Spleen (tissue), 11 donors: ENCODE measurements around the gene RAC2. TPM values are rescaled to one million over a fixed set of nuclear protein-coding genes. Genes with fewer than 3 reads are reported as not detected.

Source experiments
- DNase-seq: peaks from one replicate; pipeline ENCODE4 v3.0.0-alpha.2; 2020
- H3K27ac ChIP-seq, 8 donors: fragments of 200-600 bp; sonication (generic) in 7 of 8; 1 replicate in 4 of 8; 2 replicates in 4 of 8; pipeline versions ENCODE4 v1.5.0 to v1.8.0; 2016 to 2021; ENCODE audit warnings: inconsistent platforms in 4 of 8, mild to moderate bottlenecking in 4 of 8, moderate library complexity in 1 of 8
- H3K27me3 ChIP-seq, 7 donors: fragments of 200-600 bp; sonication (generic) in 6 of 7; replicated peaks in 1 of 7; 1 replicate in 4 of 7; 2 replicates in 3 of 7; pipeline versions ENCODE4 v1.5.0 to v1.8.0; 2016 to 2021; ENCODE audit warnings: inconsistent platforms in 3 of 7, mild to moderate bottlenecking in 1 of 7
- H3K36me3 ChIP-seq, 6 donors: fragments of 200-600 bp; sonication (generic) in 5 of 6; 1 replicate in 4 of 6; 2 replicates in 2 of 6; pipeline versions ENCODE4 v1.5.0 to v1.8.0; 2016 to 2021; ENCODE audit warnings: inconsistent platforms in 2 of 6
- H3K4me1 ChIP-seq, 6 donors: fragments of 200-600 bp; sonication (generic) in 5 of 6; 1 replicate in 3 of 6; 2 replicates in 3 of 6; pipeline versions ENCODE4 v1.5.0 to v1.8.0; 2016 to 2021; ENCODE audit warnings: inconsistent platforms in 3 of 6
- H3K4me3 ChIP-seq, 8 donors: fragments of 200-600 bp; sonication (generic) in 7 of 8; 1 replicate in 4 of 8; 2 replicates in 4 of 8; pipeline versions ENCODE4 v1.5.0 to v1.8.0; 2016 to 2021; ENCODE audit warnings: inconsistent platforms in 4 of 8, mild to moderate bottlenecking in 4 of 8, moderate library complexity in 2 of 8
- H3K9me3 ChIP-seq, 8 donors: fragments of 200-600 bp; sonication (generic) in 7 of 8; 1 replicate in 4 of 8; 2 replicates in 4 of 8; pipeline versions ENCODE4 v1.5.0 to v1.8.0; 2016 to 2021; ENCODE audit warnings: inconsistent platforms in 4 of 8
- CTCF ChIP-seq, 11 experiments: fragments of 200-600 bp in 7 of 11; fragments of 450-650 bp in 4 of 11; sonication (generic) in 4 of 11; IDR thresholded peaks in 8 of 11; conservative IDR thresholded peaks in 3 of 11; 1 replicate in 7 of 11; 2 replicates in 4 of 11; pipeline versions ENCODE4 v1.4.0 to v1.8.0; 2016 to 2021; ENCODE audit warnings: antibody characterized with exemption in 11 of 11, inconsistent platforms in 4 of 11, mild to moderate bottlenecking in 1 of 11
- POLR2A ChIP-seq, 3 donors: fragments of 450-650 bp; IDR thresholded peaks; one replicate each; pipeline ENCODE4 v1.5.1; 2017; ENCODE audit warnings: antibody characterized with exemption in 3 of 3, mild to moderate bottlenecking in 1 of 3
- POLR2AphosphoS5 ChIP-seq, 3 donors: sonication (generic); formaldehyde crosslinking; IDR thresholded peaks; one replicate each; pipeline ENCODE4 v1.5.1; 2017; ENCODE audit warnings: antibody characterized with exemption in 3 of 3
- WGBS, 5 donors: extraction: QIAGEN DNeasy Blood & Tissue Kit in 3 of 5; methylation state at CpG; one replicate each; pipeline versions ENCODE4 v1.1.5 to v1.1.7; 2013 to 2018; 5-methylcytosine and 5-hydroxymethylcytosine counted together
- intact Hi-C: fragments of 100-400 bp; cut with DNase I; formaldehyde crosslinking; loops from one replicate; pipeline ENCODE4 v1.15.0; 2023; ENCODE audit warnings: low total_unique reads
- polyA plus RNA-seq, 3 donors: library from polyadenylated mRNA; stranded (reverse); fragments of 200-250 nt; gene quantifications; one replicate each; pipeline ENCODE4 v1.2.1, GENCODE V29; 2013
- total RNA-seq, 7 donors: library from RNA; depleted of rRNA in 3 of 7; stranded (reverse); fragments of >200 nt in 3 of 7; fragmentation: NEBNext Ultra II Directional in 4 of 7; extraction: Animal tissue kit (Norgen Biotek cat#: 25700) in 4 of 7; gene quantifications; one replicate each; pipeline versions ENCODE4 v1.1.0 to v1.2.1, GENCODE V29; 2016 to 2021
- donor health status: healthy with polysubstance abuse.
- donor health status: DM: no; HTN: no; CAD: no; lungs with moderate emphysema.
- donor health status: DM: no; HTN: no; CAD: no.
- donor health status: Bipolar disorder and iron deficiency.
- donor health status: healthy.
- donor health status: DM: no; HTN: no; CAD: no.
- donor health status: DM: yes; HTN: yes; CAD: no.

The RAC2 gene
- total and polyA plus RNA-seq, 10 donors: 270 to 493 (median 393) TPM

DNA sequence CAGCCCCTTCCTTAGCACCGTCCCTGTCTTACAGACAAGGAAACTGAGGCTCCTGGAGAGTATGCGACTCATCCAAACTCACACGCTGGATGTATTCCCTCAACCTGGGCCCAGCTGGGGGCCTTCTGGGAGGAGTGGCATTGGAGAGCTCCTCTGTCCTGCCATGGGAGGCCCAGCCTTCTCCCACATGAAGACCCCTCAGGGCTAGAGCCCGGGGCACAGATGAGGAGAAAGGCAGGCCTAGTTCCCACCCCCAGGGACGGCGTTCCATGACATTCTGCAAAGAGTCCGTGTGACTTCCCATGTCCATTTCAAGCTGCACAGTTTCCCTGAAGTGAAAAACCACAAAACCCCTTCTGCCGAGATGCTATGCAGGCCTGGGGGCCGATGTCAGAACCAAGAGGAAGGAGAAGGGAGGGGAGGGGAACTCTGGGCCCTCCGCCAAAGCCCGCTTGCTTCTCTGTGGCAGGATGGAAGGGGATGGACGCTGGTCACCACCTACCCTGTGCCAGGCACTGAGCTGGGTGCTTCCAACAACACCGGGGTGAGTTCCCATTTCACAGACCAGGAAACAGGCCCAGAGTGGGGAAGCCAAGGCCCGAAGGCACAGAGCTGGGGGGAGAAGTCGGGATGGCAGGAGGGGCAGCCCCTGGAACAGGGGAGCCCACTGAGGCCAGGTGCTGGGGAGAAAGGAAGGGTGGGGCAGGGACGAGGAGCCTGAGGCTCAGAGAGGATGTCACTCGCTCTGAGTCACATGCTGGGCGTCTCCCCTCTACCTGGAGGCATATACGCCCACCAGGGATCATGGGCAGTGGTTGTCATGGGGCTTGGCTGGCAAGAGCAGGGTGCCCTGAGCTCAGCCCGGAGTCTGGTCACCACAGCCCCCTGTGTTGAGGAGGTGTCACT is 15.7 kb downstream of the RAC2 start:
- Histone ChIP-seq H3K27ac (peak overlapping the region; percentile 85 to 99 (median 94)), H3K4me1 (peaks cover 38 to 94% (median 88%) of the 10 kb centered on the region in 6 donors), H3K36me3 (peaks cover 0 to 90% (median 51%) of the 10 kb centered on the region in 6 donors), H3K27me3 (no peaks in the 10 kb centered on the region), H3K4me3 (peak overlapping the region in 2 of 8 donors; percentile 9 to 52), H3K9me3 (no peaks in the 10 kb centered on the region)
- WGBS, 5 donors: 25 to 37% (median 31%) methylated on average over 20 of the region's 20 CpGs
- peak; percentile 88 for DNase-seq
- intact Hi-C loops: no loop called here
- TF ChIP-seq POLR2AphosphoS5 (IDR thresholded peaks at IDR 0.05) (peak; percentile 47 to 77 (median 47)), POLR2A (IDR thresholded peaks at IDR 0.05) (no peak)

- H3K4me3 ChIP-seq: no peak overlapping the region
- 84 to 92% (median 90%) methylated on average over 8 to 14 of the region's 14 CpGs for WGBS, 5 donors
- intact Hi-C loops: no loop called here
- peaks cover 46 to 94% (median 88%) of the 10 kb centered on the region in 6 donors for H3K4me1 ChIP-seq
- H3K27ac ChIP-seq: peak overlapping the region in 6 of 8 donors; percentile 47 to 95 (median 92)
- no peak for DNase-seq
- no peaks in the 10 kb centered on the region for H3K9me3 ChIP-seq
- no peaks in the 10 kb centered on the region for H3K27me3 ChIP-seq
- TF ChIP-seq CTCF (IDR thresholded peaks at IDR 0.05 in 8 of 11, conservative IDR thresholded peaks at IDR 0.05 in 3 of 11) (no peak), POLR2A (IDR thresholded peaks at IDR 0.05) (no peak), POLR2AphosphoS5 (IDR thresholded peaks at IDR 0.05) (peak in 2 of 3 donors; percentile 16 to 67)
- peaks cover 0 to 72% (median 35%) of the 10 kb centered on the region in 6 donors for H3K36me3 ChIP-seq
Measured at GRCh38 chr22:37226514-37226913, 17.6 kb downstream of the RAC2 start.

DNA sequence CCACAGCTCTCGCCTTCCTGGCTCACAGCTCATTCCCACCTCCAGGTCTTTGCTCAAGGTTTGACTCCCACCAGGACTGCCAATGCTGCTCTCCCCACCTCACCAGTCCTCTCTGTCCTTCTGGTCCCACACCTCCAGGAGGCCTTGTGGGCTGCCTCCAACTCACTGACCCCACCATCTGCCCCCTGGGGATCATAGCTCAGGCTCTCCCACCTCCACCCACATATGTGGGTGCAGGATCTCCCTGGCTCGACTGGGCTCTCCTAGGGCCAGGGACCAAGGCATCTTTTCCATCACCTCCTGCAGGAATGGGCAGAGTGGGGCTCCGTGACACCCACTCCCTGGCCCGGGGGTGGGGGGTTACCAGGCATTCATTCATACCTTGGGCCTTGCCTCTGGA is 18.0 kb downstream of the RAC2 start:
- peaks cover 46 to 94% (median 88%) of the 10 kb centered on the region in 6 donors for H3K4me1 ChIP-seq
- H3K36me3 ChIP-seq: peaks cover 0 to 68% (median 31%) of the 10 kb centered on the region in 6 donors
- no peak for DNase-seq
- 70 to 94% (median 90%) methylated on average over 2 to 4 of the region's 4 CpGs for WGBS, 5 donors
- no peaks in the 10 kb centered on the region for H3K27me3 ChIP-seq
- intact Hi-C loops: no loop called here
- H3K9me3 ChIP-seq: no peaks in the 10 kb centered on the region
- peak overlapping the region in 6 of 8 donors; percentile 90 to 95 (median 92) for H3K27ac ChIP-seq
- no peak overlapping the region for H3K4me3 ChIP-seq
- TF ChIP-seq CTCF (IDR thresholded peaks at IDR 0.05 in 8 of 11, conservative IDR thresholded peaks at IDR 0.05 in 3 of 11) (no peak), POLR2A (IDR thresholded peaks at IDR 0.05) (no peak), POLR2AphosphoS5 (IDR thresholded peaks at IDR 0.05) (peak in 2 of 3 donors; percentile 4 to 5)

GRCh38 chr22:37225481-37225880 is 18.6 kb downstream of the RAC2 start:
- intact Hi-C loops: no loop called here
- H3K9me3 ChIP-seq: no peaks in the 10 kb centered on the region
- peak overlapping the region in 7 of 8 donors; percentile 89 to 95 (median 92) for H3K27ac ChIP-seq
- H3K36me3 ChIP-seq: peaks cover 0 to 62% (median 28%) of the 10 kb centered on the region in 6 donors
- 62 to 76% (median 73%) methylated on average over 7 to 8 of the region's 8 CpGs for whole genome bisulfite sequencing, 5 donors
- no peak overlapping the region for H3K4me3 ChIP-seq
- H3K27me3 ChIP-seq: no peaks in the 10 kb centered on the region
- TF ChIP-seq POLR2A (IDR thresholded peaks at IDR 0.05): no peak
- peak in 2 of 11 experiments; percentile 22 to 34 for TF ChIP-seq CTCF (IDR thresholded peaks at IDR 0.05 in 8 of 11, conservative IDR thresholded peaks at IDR 0.05 in 3 of 11)
- TF ChIP-seq POLR2AphosphoS5 (IDR thresholded peaks at IDR 0.05): peak in 1 of 3 donors; percentile 44
- peak; percentile 82 for DNase-seq
- H3K4me1 ChIP-seq: peaks cover 46 to 94% (median 88%) of the 10 kb centered on the region in 6 donors
